Mucosa of descending colon (tissue), 3 donors: ENCODE results near the gene BOLA3. TPM values are rescaled to one million over a fixed set of nuclear protein-coding genes. Genes with fewer than 3 reads are reported as not detected.

Source experiments
- ATAC-seq: fragments of 200-7000 bp; cut with Tn5 transposase; one replicate; pipeline ENCODE4 v1.9.1; 2020; ENCODE audit warnings: mild to moderate bottlenecking, moderate library complexity
- DNase-seq, 3 donors: peaks; one replicate each; pipeline ENCODE4 v3.0.0-alpha.2; 2020
- H3K36me3 ChIP-seq: fragments of 200-600 bp; one replicate; pipeline ENCODE4 v1.8.0; 2021; ENCODE audit warnings: low read depth, mild to moderate bottlenecking
- H3K4me1 ChIP-seq: fragments of 200-600 bp; one replicate; pipeline ENCODE4 v1.8.0; 2021; ENCODE audit warnings: low read depth, mild to moderate bottlenecking
- H3K4me3 ChIP-seq: fragments of 200-600 bp; one replicate; pipeline ENCODE4 v1.8.0; 2021; ENCODE audit warnings: mild to moderate bottlenecking
- H3K9me3 ChIP-seq: fragments of 200-600 bp; one replicate; pipeline ENCODE4 v1.8.0; 2021; ENCODE audit warnings: mild to moderate bottlenecking
- intact Hi-C, 2 donors: fragments of 100-400 bp; cut with DNase I in 1 of 2; cut with micrococcal nuclease in 1 of 2; formaldehyde crosslinking; loops; one replicate each; pipeline versions ENCODE4 v1.11.0 to v1.11.1; 2022; cut with DNase I, micrococcal nuclease
- total RNA-seq, 3 donors: library from RNA; stranded (reverse); fragmentation: NEBNext Ultra II Directional in 2 of 3; extraction: Animal tissue kit (Norgen Biotek cat#: 25700) in 2 of 3; gene quantifications; one replicate each; pipeline versions ENCODE4 v1.2.1 to v1.2.4, GENCODE V29; 2021 to 2023
- TF ChIP-seq, protein P1 (sequence below): fragments of 200-600 bp; IDR thresholded peaks from one replicate; pipeline ENCODE4 v1.8.0; 2022; ENCODE audit warnings: antibody characterized with exemption, mild to moderate bottlenecking
- donor health status: DM: no; HTN: no; CAD: no; lungs with moderate emphysema.
- donor health status: DM: no; HTN: no; CAD: no.
- donor health status: DM: no; HTN: yes; CAD: no.

The BOLA3 gene
- total RNA-seq, 3 donors from 2014 or later, result 29.6 to 47.0 (median 38.0) TPM

DNA sequence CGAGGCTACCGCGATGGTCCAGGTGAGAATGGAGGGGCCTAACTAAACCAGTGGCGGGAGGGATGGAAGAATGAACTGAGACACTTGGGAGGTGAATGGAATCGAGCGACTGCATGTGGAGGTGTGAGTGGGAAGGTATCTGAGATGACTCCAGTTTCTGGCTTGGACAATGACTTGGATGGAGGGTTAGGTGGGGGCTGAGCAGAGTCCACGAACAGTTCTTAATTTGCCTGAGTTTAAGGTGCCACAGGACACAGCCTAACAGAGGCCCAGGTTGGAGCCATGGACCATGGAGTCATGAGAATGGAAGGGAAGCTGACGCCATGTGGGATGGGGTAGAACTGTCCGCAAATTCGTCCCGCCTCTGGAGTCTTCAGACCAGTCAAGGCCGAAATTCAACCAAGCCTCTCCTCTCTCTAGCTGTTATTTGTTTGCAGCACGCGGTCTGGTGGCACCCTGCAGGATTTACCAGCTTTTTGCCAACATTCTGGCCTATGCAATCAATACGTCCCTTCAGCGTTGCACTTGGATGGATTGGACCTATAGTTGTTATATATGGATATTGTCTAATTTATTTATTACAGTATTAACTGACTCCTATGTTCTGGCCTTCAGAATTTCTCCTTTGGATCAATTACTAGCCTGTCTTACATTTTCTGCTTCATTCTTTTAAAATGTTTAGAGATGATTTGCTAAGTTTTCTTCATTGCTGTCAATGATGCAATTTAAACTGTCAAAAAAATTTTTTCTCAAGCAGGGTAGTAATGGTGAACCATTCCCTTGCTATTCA, 940 bp upstream of the BOLA3 start:
- intact Hi-C loops, result no loop called here
- TF ChIP-seq, protein P1, sequence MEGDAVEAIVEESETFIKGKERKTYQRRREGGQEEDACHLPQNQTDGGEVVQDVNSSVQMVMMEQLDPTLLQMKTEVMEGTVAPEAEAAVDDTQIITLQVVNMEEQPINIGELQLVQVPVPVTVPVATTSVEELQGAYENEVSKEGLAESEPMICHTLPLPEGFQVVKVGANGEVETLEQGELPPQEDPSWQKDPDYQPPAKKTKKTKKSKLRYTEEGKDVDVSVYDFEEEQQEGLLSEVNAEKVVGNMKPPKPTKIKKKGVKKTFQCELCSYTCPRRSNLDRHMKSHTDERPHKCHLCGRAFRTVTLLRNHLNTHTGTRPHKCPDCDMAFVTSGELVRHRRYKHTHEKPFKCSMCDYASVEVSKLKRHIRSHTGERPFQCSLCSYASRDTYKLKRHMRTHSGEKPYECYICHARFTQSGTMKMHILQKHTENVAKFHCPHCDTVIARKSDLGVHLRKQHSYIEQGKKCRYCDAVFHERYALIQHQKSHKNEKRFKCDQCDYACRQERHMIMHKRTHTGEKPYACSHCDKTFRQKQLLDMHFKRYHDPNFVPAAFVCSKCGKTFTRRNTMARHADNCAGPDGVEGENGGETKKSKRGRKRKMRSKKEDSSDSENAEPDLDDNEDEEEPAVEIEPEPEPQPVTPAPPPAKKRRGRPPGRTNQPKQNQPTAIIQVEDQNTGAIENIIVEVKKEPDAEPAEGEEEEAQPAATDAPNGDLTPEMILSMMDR, result no peak
- peaks cover 12% of the 10 kb centered on the region for H3K4me1 ChIP-seq
- ATAC-seq (no peak), DNase-seq (no peak)
- H3K4me3 ChIP-seq, result no peak overlapping the region
- no peaks in the 10 kb centered on the region for H3K36me3 ChIP-seq
- no peaks in the 10 kb centered on the region for H3K9me3 ChIP-seq

DNA sequence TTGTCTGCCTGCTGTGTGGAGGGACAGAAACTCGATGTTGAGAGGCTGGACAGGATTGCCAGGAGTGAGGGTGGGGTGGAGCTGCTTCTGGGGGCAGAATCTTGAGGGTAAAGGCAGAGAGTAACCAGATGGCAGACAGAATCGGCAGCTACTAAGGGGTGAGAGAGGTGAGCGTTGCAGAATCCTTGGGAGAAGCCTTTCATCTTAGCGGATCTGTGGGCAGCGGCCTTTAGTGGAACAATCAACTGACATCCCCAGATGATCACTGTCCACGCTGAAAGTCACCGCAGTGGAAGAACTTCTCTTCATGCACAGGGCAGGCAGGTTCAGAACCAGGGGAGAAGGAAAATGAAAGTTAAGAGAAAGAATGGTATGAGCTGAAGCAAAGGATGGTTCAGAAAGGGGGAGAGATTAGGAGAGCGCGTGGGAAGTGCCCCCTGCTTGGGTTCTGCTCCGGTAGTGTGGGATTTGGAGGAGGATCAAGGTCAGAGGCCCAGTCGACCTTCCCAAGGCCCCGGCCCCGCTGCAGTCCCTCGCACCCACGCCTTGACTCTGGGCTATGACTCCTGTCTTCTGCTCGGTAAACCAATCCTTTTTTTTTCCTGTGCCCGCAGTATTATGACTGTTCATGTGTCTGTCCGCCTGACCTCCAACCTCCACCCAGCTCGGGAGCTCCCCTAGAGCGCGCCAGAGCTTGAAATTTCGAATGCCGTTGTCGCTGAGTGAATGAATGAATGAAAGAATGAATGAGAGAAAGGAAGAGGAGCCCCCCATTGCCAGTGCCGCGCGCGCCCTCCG, 584 bp downstream of the BOLA3 start:
- Histone ChIP-seq H3K36me3 (no peaks in the 10 kb centered on the region), H3K4me1 (peaks cover 12% of the 10 kb centered on the region), H3K9me3 (no peaks in the 10 kb centered on the region), H3K4me3 (peak overlapping the region; percentile 77)
- TF ChIP-seq, protein P1, result no peak
- ATAC-seq (peak; percentile 49), DNase-seq (peak in 1 of 3 donors; percentile 32)
- intact Hi-C loops, result no loop called here

DNA sequence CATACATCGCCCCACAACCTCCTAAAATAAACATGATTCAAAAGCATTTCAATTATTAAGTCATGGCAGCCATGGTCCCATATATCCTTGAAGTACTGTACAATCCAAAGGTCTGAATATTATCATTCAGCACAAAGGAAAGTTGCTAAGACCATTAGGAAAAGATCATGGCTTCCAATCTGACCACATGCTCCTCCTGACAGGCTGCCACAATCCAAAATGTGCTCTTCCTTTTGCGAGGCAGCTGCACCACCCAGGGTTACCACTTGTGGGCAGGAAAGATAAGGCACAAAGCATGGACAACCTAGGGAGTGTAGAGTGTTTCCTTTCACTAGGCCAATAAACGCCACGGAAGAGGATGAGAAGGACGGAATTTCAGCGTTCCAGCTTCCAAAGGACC, 5.4 kb downstream of the BOLA3 start:
- Histone ChIP-seq H3K4me1 (peaks cover 12% of the 10 kb centered on the region), H3K9me3 (no peaks in the 10 kb centered on the region), H3K4me3 (no peak overlapping the region), H3K36me3 (no peaks in the 10 kb centered on the region)
- TF ChIP-seq, protein P1, result no peak
- intact Hi-C loops, result no loop called here
- no peak for DNase-seq
- no peak for ATAC-seq

DNA sequence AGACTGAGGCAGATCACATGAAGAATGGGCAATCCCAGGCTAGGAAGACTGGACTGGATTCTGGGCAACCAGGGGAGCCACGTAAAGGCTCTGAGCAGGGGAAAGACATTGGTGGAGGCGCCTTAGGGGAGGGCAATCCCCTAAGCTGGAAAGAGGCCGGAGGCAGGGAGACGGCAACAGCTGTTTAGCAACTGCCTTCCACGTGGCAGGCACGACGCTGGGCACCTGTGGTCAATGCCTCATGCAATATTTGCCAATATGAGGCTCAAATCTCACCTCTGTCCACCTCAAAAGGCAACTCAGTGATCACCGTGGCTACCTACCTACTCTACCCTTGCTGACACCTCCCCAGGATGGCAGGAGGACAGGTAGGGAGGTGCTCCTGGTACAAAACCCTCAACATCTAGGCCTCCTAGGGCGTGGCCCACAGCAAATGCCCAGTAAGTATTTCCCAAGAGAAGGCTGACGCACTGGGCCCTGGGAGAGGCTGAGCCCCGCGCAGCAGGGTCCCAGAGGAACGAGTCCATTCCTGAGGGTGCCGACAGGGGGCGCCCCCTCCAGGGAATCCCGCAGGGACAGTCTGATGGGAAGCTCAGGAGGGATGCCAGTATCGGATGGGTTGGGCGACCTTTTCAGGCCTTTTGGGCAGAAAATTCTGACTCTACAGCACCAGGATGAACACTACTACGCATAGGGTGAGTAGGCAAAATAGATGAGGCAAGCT, 8.9 kb downstream of the BOLA3 start:
- Histone ChIP-seq H3K4me1 (no peaks in the 10 kb centered on the region), H3K36me3 (no peaks in the 10 kb centered on the region), H3K4me3 (no peak overlapping the region), H3K9me3 (no peaks in the 10 kb centered on the region)
- no peak for ATAC-seq
- intact Hi-C loops, result no loop called here
- TF ChIP-seq, protein P1, result no peak
- DNase-seq, result no peak

DNA sequence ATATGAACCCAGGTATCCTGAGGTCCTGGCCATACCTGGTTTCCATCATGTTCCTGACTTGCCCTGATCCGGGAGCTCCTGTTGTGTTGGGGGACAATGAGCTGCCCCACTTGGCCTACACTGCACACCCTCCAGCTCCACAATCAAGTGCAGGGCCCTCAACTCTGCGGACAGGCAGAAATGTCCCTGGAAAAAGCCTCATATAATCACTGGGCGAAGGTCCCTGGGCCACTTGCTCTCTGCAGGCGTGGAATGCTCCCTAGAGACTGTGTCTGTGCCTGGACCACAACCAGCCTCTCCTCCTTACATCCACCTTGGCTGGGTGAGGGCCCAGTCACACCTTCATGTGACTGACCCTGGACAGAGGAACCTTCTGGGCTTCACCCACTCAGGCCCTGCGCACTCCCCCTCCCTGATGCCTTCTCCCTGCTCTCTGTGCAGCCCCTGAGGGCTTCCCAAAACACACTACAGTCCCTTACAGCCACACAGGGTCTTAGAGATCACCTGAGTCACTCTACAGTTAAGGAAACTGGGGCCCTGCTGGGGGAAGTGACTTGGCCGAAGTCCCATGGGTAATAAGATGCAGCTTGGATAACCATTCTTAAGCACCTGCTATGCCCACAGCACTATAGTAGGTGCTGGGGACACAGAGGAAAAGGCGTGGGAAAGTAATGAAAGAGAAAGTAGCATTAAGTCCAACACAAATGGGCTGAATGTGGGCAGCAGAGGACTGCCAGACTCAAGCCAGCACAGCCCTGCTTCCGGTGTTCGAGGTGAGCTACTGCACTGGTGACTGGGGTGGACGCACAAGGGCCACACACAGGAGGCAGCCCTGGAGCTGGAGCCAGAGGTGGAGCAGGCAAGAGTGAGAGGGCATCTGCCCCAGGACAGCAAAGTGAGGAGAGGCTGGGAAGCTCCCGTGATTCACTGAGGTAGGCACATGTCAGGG, 9.8 kb downstream of the BOLA3 start:
- H3K9me3 ChIP-seq, result no peaks in the 10 kb centered on the region
- intact Hi-C loops, result no loop called here
- no peak for ATAC-seq
- H3K4me3 ChIP-seq, result no peak overlapping the region
- no peak for DNase-seq
- H3K36me3 ChIP-seq, result no peaks in the 10 kb centered on the region
- H3K4me1 ChIP-seq, result no peaks in the 10 kb centered on the region
- TF ChIP-seq, protein P1, result no peak
